GM12865 (cell line): ENCODE data around the gene FOXE1.

Experiments
- DNase-seq: peaks from one replicate; pipeline ENCODE4 v3.0.0; 2010; ENCODE audit warnings: low read depth
- H3K4me3 ChIP-seq: 2 replicates; pipeline ENCODE4 v1.5.1; 2011; ENCODE audit warnings: mild to moderate bottlenecking, low read depth, low read length, control low read depth
- CTCF ChIP-seq: IDR thresholded peaks from 2 replicates; pipeline ENCODE4 v1.5.1; 2011; ENCODE audit warnings: low read length, control low read depth, low read depth, inconsistent platforms; ENCODE audit not compliant: insufficient read depth; ENCODE audit errors: missing control alignments

FOXE1 gene

GRCh38 chr9:97809666-97810344 is 43.2 kb upstream of the FOXE1 start:
- no peak overlapping the region for H3K4me3 ChIP-seq
- no peak for DNase-seq
- no peak for TF ChIP-seq CTCF

GRCh38 chr9:97811533-97812246 is 41.3 kb upstream of the FOXE1 start:
- H3K4me3 ChIP-seq, result no peak overlapping the region
- TF ChIP-seq CTCF, result no peak
- DNase-seq, result no peak

- DNase-seq, result no peak
- TF ChIP-seq CTCF, result no peak
- H3K4me3 ChIP-seq, result no peak overlapping the region
Observed at GRCh38 chr9:97812247-97812543, 40.8 kb upstream of the FOXE1 start.

- DNase-seq, result no peak
- H3K4me3 ChIP-seq, result no peak overlapping the region
- TF ChIP-seq CTCF, result no peak
Observed at GRCh38 chr9:97813072-97813471, 40.0 kb upstream of the FOXE1 start.

- no peak overlapping the region for H3K4me3 ChIP-seq
- no peak for DNase-seq
- no peak for TF ChIP-seq CTCF
Observed at GRCh38 chr9:97819735-97820134, 33.3 kb upstream of the FOXE1 start.

GRCh38 chr9:97820373-97820772 is 32.7 kb upstream of the FOXE1 start:
- H3K4me3 ChIP-seq, result no peak overlapping the region
- TF ChIP-seq CTCF, result no peak
- no peak for DNase-seq
